Gastrocnemius medialis (tissue), 4 donors: ENCODE results near the gene ANKMY1. TPM values are rescaled to one million over a fixed set of nuclear protein-coding genes. Genes with fewer than 3 reads are reported as not detected.
"Not testable (repeated sequence)": the region's sequence is repeated elsewhere in the genome, so short reads cannot be mapped to it uniquely, and the experiment has no call there.

Source experiments
- ATAC-seq, 2 donors: fragments of 150-250 bp; one replicate each; pipeline ENCODE4 v1.9.1; 2016
- DNase-seq, 2 donors: peaks; one replicate each; pipeline ENCODE4 v3.0.0-alpha.2; 2019
- H3K27ac ChIP-seq, 4 donors: fragments of 200-600 bp; sonication (generic); 1 replicate in 1 of 4; 2 replicates in 3 of 4; pipeline ENCODE4 v1.5.1; 2016 to 2018; ENCODE audit warnings: mild to moderate bottlenecking in 2 of 4, moderate library complexity in 1 of 4
- H3K27me3 ChIP-seq, 3 donors: fragments of 200-600 bp; sonication (generic) in 2 of 3; 1 replicate in 1 of 3; 2 replicates in 2 of 3; pipeline versions ENCODE4 v1.5.1 to v1.6.0; 2016 to 2019; ENCODE audit warnings: mild to moderate bottlenecking in 1 of 3, moderate library complexity in 1 of 3
- H3K36me3 ChIP-seq, 2 donors: fragments of 200-600 bp; sonication (generic) in 1 of 2; one replicate each; pipeline ENCODE4 v1.5.1; 2017 to 2018
- H3K4me1 ChIP-seq, 2 donors: fragments of 200-600 bp; sonication (generic) in 1 of 2; one replicate each; pipeline ENCODE4 v1.5.1; 2016 to 2017; ENCODE audit warnings: mild to moderate bottlenecking in 2 of 2
- H3K4me3 ChIP-seq, 4 donors: fragments of 200-600 bp; sonication (generic) in 3 of 4; 1 replicate in 1 of 4; 2 replicates in 3 of 4; pipeline ENCODE4 v1.5.1; 2016 to 2019; ENCODE audit warnings: mild to moderate bottlenecking in 2 of 4
- H3K9me3 ChIP-seq, 3 donors: fragments of 200-600 bp; sonication (generic) in 2 of 3; 1 replicate in 1 of 3; 2 replicates in 2 of 3; pipeline ENCODE4 v1.5.1; 2016 to 2019
- POLR2A ChIP-seq, 2 donors: fragments of 450-650 bp; IDR thresholded peaks; one replicate each; pipeline ENCODE4 v1.6.1; 2017; ENCODE audit warnings: antibody characterized with exemption in 2 of 2, mild to moderate bottlenecking in 2 of 2, moderate library complexity in 2 of 2
- in situ Hi-C, 4 donors: fragments of 200-750 bp; cut with MboI; loops; one replicate each; pipeline versions ENCODE4 v1.15.0 to v1.8.0; 2017; ENCODE audit warnings: low sequenced_read_pairs in 4 of 4
- intact Hi-C: fragments of 100-400 bp; cut with DNase I; formaldehyde crosslinking; loops from one replicate; pipeline ENCODE4 v1.15.1; 2023; ENCODE audit warnings: low total_unique reads
- total RNA-seq, 4 donors: library from RNA; depleted of rRNA; stranded (reverse); fragments of >200 nt; gene quantifications; one replicate each; pipeline versions ENCODE4 v1.1.0 to v1.2.3, GENCODE V29; 2016
- TF ChIP-seq, protein P1 (sequence below), 5 experiments: fragments of 450-650 bp in 3 of 5; fragments of 200-600 bp in 2 of 5; sonication (generic) in 2 of 5; IDR thresholded peaks in 4 of 5; conservative IDR thresholded peaks in 1 of 5; 1 replicate in 4 of 5; 2 replicates in 1 of 5; pipeline ENCODE4 v1.5.1; 2016 to 2019; ENCODE audit warnings: antibody characterized with exemption in 5 of 5, mild to moderate bottlenecking in 3 of 5, moderate library complexity in 3 of 5

The ANKMY1 gene
- total RNA-seq, 4 donors from 2014 or later = 3.3 to 9.0 (median 5.6) TPM

- H3K27ac ChIP-seq, H3K36me3 ChIP-seq, H3K9me3 ChIP-seq, DNase-seq, intact Hi-C loops, H3K27me3 ChIP-seq, ATAC-seq, H3K4me3 ChIP-seq, in situ Hi-C loops, H3K4me1 ChIP-seq: not testable (repeated sequence)
- TF ChIP-seq, protein P1, sequence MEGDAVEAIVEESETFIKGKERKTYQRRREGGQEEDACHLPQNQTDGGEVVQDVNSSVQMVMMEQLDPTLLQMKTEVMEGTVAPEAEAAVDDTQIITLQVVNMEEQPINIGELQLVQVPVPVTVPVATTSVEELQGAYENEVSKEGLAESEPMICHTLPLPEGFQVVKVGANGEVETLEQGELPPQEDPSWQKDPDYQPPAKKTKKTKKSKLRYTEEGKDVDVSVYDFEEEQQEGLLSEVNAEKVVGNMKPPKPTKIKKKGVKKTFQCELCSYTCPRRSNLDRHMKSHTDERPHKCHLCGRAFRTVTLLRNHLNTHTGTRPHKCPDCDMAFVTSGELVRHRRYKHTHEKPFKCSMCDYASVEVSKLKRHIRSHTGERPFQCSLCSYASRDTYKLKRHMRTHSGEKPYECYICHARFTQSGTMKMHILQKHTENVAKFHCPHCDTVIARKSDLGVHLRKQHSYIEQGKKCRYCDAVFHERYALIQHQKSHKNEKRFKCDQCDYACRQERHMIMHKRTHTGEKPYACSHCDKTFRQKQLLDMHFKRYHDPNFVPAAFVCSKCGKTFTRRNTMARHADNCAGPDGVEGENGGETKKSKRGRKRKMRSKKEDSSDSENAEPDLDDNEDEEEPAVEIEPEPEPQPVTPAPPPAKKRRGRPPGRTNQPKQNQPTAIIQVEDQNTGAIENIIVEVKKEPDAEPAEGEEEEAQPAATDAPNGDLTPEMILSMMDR (IDR thresholded peaks at IDR 0.05 in 4 of 5, conservative IDR thresholded peaks at IDR 0.05 in 1 of 5) = peak in 2 of 5 experiments; percentile 15 to 24
Measured at GRCh38 chr2:240494942-240495341, 62.8 kb downstream of the ANKMY1 start.

DNA sequence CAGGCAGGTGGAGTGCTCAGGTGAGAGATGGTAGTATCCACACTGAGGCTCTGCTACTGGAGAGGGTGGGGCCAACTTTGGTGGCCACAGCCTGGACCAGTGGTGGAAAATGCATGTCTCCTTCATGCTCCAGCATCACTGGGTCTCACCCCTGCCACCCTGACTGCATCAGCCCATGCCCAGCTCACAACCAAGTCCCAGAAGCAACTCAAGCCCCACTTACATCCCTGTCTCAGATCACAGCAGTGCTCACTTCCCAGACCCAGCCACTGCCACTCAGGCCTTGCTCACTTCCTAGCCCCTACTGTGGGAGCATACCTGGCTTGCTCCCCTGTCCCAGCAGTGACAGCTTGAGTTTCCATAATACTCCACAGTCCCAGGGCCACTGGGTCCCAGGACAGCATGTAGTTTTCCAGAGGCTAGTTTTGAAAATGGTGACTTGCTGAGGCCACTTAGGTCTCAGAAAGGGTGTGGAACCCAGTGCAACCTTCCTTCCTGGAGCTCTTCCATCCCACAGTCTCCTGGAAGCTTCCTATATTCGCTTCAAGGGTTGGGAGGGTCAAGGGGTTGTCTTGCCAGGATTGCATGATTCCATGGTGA is 63.5 kb downstream of the ANKMY1 start:
- no peaks in the 10 kb centered on the region for H3K9me3 ChIP-seq
- TF ChIP-seq, protein P1 (IDR thresholded peaks at IDR 0.05 in 4 of 5, conservative IDR thresholded peaks at IDR 0.05 in 1 of 5) = no peak
- TF ChIP-seq POLR2A (IDR thresholded peaks at IDR 0.05) = no peak
- H3K4me3 ChIP-seq = no peak overlapping the region
- H3K4me1 ChIP-seq = no peaks in the 10 kb centered on the region
- intact Hi-C loops (no loop called here), in situ Hi-C loops (no loop called here)
- H3K36me3 ChIP-seq = peaks cover 0 to 9% of the 10 kb centered on the region in 2 donors
- H3K27ac ChIP-seq = no peak overlapping the region
- H3K27me3 ChIP-seq = no peaks in the 10 kb centered on the region
- no peak for DNase-seq
- ATAC-seq = no peak

DNA sequence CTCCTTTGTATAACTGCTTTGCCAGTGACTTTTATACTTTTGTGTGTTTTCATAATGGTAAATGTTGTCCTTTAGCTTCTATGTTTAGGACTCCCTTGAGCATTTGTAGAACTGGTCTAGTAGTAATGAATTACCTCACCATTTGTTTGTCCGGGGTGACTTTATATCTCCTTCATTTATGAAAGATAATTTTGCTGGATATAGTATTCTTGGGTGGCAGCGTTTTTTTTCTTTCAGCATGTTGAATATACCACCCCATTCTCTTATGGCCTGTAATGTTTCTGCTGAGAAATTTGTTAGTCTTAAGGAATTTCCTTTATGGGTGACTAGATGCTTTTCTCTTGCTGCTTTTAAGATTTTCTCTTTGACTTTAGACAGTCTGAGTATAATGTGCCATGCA is 66.3 kb downstream of the ANKMY1 start:
- no peaks in the 10 kb centered on the region for H3K4me1 ChIP-seq
- H3K27me3 ChIP-seq = no peaks in the 10 kb centered on the region
- no peaks in the 10 kb centered on the region for H3K9me3 ChIP-seq
- no peak for TF ChIP-seq POLR2A (IDR thresholded peaks at IDR 0.05)
- TF ChIP-seq, protein P1 (IDR thresholded peaks at IDR 0.05 in 4 of 5, conservative IDR thresholded peaks at IDR 0.05 in 1 of 5) = no peak
- in situ Hi-C loops = no loop called here
- peaks cover 0 to 1% of the 10 kb centered on the region in 2 donors for H3K36me3 ChIP-seq
- no peak overlapping the region for H3K27ac ChIP-seq
- no peak for DNase-seq
- no peak overlapping the region for H3K4me3 ChIP-seq
- ATAC-seq = no peak
- intact Hi-C loops = no loop called here

DNA sequence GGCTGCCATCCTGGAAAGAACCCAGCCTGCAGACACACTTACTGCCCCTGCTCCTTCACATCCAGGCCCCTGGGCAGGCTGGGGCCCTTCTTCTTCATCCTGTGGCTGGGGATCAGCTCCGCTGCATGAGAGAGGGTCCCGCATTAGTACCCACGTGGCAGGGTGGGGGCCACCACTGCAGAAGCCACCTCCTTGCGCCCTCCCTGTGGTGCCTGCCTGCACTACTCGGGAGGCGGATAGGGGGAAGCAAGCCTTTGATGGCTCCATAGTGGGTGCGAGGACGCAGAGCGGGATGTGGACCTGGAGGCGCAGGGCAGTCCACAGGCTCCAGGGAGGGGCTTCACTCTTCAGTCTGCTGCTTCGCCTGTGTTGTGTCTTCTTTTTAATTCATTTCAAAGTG is 75.6 kb downstream of the ANKMY1 start:
- Histone ChIP-seq H3K27me3 (no peaks in the 10 kb centered on the region), H3K27ac (no peak overlapping the region), H3K9me3 (no peaks in the 10 kb centered on the region), H3K4me3 (no peak overlapping the region), H3K4me1 (no peaks in the 10 kb centered on the region), H3K36me3 (no peaks in the 10 kb centered on the region)
- intact Hi-C loops (no loop called here), in situ Hi-C loops (no loop called here)
- DNase-seq (no peak), ATAC-seq (no peak)
- no peak for TF ChIP-seq POLR2A (IDR thresholded peaks at IDR 0.05)
- TF ChIP-seq, protein P1 (IDR thresholded peaks at IDR 0.05 in 4 of 5, conservative IDR thresholded peaks at IDR 0.05 in 1 of 5) = no peak

DNA sequence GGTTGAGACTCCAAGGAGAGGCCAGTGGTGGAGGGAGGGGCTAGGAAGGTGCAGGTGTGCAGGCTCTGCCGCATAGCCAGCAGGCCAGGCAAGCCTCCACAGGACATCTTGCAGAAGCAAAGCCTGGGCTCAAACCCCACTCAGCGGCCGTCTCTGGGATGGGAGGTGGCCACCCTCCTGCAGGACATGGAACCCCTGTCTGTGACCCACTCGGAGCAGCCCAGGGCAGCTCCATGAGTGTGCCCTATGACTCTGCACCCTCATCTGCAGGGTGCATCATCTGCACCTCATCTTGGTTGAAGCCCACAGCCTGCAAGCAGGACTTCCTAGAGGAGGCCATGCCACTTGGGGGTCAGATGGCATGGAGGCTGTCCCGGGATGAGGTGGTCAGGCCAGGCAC is 76.1 kb downstream of the ANKMY1 start:
- TF ChIP-seq, protein P1 (IDR thresholded peaks at IDR 0.05 in 4 of 5, conservative IDR thresholded peaks at IDR 0.05 in 1 of 5) = no peak
- TF ChIP-seq POLR2A (IDR thresholded peaks at IDR 0.05) = no peak
- in situ Hi-C loops = no loop called here
- Histone ChIP-seq H3K27ac (no peak overlapping the region), H3K4me1 (no peaks in the 10 kb centered on the region), H3K27me3 (no peaks in the 10 kb centered on the region), H3K9me3 (no peaks in the 10 kb centered on the region), H3K4me3 (no peak overlapping the region), H3K36me3 (no peaks in the 10 kb centered on the region)
- intact Hi-C loops = no loop called here
- ATAC-seq = no peak
- no peak for DNase-seq
